A204.1 (cell line): ENCODE measurements around the gene JMJD6.
"Not testable (repeated sequence)": the region's sequence is repeated elsewhere in the genome, so short reads cannot be mapped to it uniquely, and the experiment has no call there.

Experiments used
- FAIRE-seq: peaks from 2 replicates; lab custom pipeline; 2012; peaks lifted over from hg19 to GRCh38; lab: Jason Lieb, UNC

JMJD6 gene

DNA sequence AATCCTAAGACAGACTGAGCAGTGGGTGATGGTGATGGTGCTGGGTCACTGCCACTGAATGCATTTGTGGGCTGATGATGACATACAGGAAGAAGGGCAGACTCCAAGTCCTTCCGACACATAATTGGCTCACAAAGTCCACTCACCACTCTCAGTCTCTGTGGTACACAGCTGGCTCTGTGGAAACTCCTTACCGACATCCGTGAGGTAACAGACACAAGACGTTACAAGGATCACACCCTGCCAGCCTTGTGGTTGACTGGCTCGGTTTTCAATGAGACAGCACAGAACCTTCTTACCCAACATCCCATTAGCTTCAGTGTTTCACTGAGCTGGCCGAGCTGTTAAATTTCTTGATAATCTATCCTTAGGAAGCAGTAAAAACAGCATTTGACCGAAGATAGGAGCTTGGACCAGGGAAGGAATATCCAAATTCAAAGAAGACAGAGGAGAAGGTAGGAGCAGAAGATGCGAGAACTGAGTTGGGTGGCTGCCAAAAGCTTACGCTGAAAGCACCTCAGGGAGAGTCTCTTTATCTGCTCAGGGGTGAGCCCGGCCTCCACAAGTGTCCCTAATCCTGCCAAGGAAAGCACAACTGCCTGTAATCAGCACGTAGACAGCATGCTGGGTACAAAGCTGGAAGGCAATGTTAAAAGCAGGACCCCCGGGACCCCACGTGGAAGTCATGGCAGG, 10.1 kb downstream of the JMJD6 start:
- FAIRE-seq = no peak

DNA sequence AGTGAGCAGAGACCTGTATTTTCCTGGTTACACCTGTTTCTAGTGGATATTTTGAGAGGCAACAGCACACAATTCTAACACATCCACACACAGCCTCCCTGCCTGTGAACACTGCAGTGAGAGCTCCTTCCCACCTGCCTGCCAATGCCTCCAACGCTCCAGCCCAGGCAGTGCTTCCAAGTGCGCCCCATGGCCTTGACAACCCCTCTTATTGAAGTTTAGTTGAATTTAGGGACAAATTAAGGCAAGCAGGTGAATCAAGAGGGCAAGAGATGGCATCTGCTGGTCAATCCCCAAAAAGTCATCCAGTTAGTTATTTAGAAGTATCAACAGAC, 10.9 kb downstream of the JMJD6 start:
- FAIRE-seq = no peak

DNA sequence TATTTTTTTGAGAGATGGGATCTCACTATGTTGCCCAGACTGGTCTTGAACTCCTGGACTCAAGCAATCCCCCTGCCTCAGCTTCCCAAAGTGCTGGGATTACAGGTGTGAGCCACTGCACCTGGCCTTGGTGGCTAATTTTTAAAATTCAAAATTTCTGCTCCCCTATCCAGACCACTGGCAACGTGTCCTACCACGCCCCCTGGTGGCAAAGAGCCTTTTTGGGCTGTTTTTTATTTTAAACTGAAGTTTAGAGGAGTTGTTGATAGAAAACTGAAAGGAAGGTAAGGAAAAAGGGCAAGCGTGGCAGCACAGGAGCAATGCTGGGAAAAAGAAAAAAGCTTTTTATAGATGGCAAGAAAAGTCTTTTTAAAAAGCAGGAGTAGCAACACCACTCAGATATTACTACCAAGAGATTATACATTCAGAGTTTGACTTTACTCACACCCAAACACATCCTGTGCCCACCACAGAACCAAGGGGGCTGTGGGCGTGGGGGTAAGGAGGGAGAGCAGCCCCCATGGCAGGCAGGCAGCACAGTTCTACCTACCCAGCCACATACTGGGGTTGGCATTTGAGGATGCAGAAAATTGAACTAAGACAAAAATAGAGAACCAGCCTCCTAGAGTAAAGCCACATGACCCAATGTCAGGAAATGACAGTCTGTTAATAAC, 11.4 kb downstream of the JMJD6 start:
- no peak for FAIRE-seq

DNA sequence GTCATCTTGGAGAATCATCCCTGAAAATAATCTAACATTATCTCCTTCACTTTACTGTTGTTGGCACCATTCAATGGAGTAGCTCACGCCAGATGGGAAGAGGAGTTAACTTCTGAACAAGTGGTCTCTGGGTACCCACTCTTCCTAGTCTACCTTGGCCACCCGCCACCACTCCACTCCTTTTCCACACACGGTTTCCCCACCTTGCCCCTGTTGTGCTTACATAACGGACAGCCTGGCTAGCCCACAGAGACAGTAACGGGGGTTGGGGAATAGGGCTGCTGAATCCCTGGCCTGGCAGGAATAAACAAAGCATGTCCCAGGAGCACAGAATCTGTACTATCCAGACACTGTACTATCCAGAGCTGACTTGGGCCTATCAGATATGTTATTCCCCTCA, 12.1 kb downstream of the JMJD6 start:
- FAIRE-seq = no peak

DNA sequence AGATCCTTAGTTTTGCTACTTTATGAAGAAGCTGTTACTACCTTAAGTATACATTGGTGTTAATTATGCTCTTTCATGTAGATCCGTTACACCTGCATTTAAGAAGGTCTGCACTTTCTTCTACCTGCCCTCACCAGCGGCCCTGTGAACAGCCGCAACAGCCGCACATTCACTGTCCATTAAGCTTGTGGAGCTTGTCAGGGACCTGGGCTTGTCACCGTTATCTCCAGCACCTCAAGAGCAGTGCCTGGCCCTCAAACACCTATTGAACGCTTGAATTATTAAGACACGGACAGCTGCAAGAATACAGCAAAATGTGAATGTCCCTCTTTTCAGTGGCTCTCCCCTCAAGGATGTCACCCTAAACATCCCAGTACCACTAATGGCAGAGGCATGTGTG, 12.6 kb downstream of the JMJD6 start:
- no peak for FAIRE-seq

DNA sequence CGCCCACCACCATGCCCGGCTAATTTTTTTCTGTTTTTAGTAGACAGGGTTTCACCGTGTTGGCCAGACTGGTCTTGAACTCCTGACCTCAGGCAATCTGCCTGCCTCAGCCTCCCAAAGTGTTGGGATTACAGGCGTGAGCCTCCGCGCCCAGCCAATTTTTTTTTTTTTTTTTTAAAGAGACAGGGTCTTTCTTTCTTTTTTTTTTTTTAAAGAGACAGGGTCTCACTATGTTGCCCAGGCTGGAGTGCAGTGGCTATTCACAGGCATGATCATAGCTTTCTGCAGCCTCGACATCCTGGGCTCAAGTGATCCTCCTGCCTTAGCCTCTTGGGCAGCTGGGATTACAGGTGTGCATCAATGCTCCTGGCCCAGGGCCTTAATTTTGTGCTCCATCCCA, 14.1 kb downstream of the JMJD6 start:
- FAIRE-seq = not testable (repeated sequence)

DNA sequence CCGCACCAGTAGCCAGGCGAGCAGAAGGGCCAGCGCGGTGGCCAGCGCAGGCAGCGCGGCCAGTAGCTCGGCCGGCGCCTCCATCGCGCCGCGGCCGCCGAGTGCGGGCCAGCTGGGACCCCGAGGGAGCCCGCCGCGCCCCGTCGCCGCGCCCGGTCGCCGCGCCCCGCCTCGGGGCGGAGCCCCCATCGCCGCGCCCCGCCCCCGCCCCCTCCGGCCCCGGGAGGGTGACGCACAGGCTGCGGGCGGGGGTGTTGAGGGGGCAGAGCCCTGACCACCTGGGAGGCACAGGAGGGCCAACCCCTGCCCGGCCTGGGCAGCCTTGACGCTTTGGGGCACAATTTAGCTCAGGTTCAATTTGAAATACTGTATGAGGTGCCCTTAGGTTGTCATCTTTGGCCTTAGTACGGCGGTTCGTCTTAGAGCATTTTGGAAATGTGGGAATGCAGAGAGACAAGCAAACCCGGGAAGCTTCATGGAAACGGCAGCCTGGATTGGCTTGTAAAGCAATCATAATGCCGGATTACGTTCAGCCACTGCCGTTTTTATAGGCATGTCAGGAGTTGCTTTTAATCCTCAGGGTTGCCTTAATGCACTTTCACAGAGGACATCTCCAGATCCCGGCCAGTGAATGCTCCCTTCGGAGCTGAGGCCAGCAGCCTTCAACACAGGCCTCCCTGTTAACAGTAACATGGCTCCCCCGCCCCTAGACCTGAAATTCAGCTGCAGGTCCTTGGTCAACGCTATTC, 15.4 kb downstream of the JMJD6 start, which contains the start of gene MXRA7:
TSS of gene MXRA7 (minus strand) at position 103 of the 749 bp plus-strand sequence. CDS start at position 84, 19 bp downstream.
- no peak for FAIRE-seq

DNA sequence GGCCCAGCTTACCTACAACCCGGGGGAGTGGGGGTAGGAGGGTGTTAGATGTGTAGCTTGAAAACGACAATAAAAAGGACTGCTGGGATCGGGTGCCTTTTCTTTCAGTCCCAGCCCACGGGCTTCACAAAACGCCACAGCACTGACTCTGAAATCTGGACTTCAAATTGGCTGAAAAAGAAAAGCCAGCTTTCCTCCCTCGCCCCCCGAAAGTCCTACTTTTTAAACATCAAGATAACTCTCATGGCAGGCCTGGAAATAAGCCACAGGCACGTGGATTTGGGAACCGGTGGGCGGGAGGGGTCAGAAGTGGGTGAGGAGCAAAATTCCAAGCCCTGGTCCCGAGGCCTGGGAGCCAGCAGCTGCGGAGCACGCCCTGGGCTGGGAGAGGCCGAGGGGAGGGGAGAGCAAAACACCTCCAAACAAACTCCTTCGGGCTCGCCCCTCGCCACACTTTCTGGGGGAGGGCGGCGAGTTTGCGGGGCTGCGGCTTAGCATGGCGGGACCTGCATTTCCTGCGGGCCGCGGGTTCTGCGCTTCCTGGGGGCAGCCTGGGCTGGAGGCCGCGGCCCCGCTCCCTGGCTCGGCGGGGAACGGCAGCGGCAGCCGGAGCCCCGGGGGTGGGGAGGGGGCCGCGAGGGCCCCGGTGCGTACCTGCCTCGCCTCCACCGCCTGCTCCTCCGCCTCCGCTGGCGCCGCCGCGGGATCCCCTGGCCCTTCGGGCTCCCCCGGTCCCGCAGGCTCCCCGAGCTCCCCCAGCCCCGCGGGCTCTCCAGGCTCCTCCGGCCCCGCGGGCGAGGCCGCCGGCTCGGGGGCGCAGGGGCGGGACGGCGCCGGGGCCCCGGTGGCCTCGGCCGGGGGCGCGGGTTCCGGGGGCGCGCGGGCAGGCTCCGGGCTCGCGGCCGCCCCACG, 16.2 kb downstream of the JMJD6 start:
- not testable (repeated sequence) for FAIRE-seq

DNA sequence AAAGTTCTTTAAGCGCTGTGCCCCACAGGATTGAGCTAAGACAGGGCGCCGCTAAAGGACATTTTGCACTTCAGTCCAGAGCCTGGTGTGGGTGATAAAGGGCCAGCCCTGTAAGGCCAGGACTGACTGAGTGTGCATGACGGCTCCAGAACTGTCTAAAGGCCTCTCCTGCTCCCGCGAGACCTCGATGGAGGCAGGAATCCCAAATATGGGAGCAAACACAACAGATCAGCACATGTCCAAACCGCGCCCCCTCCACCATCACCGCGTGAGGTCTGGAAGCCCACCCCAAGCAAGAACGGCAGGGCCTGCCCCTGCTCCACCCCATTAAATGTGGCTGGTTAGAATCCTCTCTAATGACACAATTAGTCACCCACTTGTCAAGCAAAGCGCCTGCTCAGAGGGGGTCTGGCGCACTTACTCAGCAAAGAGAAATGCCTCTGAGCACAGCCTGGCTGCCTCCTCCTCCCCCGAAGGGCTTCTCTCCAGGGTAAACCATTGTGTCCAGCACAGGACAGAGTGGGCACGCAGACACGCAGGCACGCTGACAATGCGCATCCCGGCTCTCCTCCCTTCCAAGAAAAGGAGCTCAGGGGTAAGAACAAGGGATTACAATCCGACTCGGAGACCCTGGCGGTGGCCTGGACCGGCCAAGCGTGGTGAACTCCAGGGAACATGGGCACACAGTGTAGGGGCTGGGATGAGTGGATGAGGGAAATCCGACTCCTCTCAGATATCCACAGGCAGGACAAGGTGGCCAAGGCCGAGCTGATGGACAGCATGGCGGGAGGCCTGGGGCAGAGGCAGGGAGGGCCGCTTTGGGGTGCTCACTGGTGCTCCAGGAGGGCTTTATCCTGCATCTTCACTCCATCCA, 17.1 kb downstream of the JMJD6 start:
- no peak for FAIRE-seq

DNA sequence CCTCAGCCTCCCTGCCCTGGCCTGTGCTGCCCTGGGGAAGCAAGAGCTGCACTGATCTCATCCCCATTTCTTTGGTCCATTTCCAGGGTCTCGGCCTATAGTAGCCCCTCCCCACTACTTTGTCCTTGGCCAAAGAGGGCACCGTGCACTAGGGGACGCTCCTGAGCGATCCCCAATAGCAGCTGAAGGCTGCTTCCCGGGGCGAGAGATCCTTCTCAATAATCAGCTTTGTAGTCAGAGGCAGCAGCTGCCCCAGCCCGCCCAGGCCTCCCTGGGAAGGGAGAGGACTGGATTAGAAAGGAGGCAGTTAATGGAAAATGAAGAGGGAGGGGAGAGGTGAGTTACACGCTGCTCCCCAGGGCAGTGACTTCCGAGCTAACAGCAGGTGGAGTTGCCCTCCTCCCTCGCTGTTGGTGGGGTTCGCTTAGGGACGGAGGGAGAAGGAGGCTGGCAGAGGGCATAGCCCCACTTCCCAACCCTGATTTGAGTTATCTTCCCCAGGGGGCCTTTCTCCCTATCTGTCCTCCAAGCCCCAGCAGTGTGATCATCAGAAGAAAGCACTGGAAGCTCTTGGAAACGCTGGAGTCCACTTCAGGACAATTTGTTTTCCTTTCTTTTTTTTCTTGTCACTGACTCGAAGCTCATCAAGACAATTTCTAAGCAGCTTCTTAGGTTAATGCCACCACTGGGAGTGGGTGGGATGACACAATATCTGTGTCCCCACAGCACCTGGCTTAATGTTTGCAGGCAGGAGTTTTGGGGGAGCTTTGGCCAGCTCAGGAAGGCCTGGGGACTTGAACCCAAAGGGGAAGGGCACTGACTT, 18.2 kb downstream of the JMJD6 start:
- FAIRE-seq = no peak

DNA sequence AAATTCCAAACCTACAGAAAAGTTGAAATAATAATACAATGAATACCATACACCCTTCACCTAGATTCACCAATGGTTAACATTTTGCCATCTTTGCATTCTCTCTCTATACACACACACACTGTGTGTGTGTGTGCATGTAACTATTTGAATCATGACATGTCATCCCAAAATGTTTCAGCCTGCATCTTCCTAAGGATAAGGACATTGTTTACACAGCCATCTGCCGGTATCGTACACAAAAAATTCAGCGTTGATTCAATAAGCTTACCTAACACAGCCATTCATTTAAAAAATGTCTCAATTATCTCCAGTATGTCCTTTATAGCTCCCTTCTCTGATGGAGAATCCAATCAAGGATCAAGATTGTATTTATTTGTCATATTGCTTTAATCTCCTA, 19.6 kb downstream of the JMJD6 start:
- no peak for FAIRE-seq

DNA sequence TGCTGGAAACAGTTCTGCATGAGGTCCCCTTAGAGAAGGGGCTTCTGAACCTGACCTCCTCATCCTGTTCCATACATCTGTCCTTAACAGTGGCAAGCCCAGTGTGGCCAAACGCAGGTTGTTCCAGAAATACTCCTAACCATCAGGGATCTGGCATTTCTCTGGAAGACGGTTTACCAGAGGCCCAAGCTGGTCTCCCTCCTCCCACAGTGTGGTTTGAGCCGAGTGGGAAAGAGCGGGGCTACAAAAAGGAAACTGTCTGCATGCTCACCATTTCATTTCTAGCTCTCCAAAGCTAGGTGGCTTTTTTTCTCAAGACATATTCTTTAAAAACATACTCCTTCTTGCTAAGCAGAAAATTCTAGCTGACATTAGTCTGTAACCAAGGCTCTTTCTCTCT, 21.6 kb downstream of the JMJD6 start:
- FAIRE-seq = no peak

DNA sequence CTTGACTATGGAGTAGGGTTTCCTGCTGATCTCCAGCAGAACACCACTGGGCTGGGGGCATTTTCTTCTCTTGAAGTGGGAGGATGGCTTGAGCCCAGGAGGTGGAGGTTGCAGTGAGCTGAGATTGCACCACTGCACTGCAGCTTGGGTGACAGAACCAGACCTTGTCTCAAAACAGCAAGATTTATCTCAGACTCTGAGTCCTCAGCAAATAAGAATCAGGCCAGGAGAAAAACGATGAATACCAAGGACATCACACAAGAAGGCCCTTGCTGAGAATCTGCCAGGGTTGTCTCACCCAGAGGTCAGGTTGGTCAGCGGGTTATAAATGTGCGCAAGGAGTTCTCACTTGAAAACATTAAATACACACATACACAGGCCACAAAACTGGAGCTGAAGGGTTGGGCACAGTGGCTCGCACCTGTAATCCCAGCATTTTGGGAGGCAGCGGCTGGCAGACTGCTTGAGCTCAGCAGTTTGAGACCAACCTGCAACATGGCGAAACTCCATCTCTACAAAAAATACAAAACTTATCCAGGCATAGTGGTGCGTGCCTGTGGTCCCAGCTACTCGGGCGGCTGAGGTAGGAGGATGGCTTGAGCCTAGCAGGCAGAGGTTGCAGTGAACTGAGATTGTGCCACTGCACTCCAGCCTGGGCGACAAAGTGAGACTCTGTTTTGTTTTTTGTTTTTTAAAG, 23.3 kb downstream of the JMJD6 start:
- no peak for FAIRE-seq

DNA sequence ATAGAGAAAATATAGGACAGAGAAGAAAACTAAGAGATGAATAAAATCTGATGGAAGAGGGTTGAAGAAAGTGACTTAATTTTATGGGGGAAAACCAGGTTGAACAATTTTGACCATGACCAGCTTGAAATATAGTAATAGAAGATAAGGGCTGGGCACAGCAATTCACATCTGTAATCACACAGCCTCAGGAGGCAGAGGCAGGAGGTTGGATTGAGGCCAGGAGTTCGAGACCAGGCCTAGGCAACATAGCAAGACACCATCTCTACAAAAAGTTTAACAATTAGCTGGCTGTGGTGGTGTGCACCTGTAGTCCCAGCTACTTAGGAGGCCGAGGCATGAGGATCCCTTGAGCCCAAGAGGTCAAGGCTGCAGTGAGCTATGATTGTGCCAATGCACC, 24.3 kb downstream of the JMJD6 start:
- no peak for FAIRE-seq

DNA sequence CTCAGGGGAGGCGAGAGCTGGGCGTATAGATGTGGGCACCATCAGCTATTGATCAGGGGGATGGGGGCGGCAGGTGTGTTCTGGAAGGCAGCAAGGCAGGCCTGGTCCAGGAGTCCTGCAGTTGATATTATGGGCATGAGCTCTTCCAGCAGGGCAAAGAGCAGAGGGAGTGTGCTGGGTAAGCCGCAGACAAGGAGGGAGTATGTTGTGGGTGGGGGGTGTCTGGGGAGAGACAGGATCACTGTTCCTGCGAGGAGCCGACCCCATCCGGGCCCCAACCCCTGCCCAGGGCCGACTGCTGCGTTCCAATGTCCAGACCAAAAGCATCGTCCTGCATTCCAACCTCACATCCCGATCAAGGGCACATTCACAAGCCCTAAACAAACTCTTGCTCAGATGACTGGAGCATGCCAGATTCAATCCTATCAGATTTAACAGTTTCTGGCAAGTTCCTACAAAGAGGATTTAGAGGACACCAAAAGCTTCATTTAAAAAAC, 24.9 kb downstream of the JMJD6 start:
- no peak for FAIRE-seq

DNA sequence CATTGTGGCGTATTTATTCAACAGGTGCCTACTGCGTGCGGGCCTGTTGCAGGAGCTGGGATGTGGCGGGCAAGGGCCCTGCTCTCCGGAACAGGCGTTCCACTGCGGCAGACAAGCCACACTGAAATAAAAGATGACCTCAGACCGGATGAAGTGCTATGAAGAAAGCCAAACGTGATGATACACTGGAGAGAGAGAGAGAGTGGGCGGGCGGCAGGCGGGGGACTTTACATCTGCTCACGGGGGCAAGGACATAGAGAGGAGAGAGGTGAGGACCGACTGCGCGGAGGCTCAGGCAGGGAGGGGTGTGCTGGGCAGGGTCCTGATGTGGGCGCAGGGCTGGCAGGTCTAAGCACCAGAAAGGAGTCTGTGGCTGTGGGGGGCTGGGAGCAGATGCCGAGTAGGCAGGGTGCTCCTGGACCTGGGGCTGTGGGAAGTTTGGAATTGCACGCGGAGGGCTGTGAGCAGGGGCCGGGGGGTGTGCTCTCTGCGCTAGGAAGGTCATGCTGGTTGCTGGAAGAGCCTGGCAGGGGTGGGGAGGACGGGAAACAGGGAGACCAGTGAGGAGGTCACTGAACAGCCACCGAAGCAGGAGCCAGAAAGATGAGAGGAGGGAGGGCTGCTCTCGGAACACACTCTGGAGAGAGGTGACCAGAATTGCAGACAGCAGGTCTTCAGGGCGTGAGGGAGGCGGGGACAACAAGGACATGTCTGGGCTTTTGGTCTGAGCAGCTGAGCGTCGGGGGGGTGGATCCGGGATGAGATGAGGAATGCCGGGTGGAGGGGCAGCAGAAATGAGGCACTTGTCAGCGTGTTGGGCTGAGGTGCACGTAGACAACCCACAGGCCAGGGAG, 25.6 kb downstream of the JMJD6 start:
- FAIRE-seq = no peak

DNA sequence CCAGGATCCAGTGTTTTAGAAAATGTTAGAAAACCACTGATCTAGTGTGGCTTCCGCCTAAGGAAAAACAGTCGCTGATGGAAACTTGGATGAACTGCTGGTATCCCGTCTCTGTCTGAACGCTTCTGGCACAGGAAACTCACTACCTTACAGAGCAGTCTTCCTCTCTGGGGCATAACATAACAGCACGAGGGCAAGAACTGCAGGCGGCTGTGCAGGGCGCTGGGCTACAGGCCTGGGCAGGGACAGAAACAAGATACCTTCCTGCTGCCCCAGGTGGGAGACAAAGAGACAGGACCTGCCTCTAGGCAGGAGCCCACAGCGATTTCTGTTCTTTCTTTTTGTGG, 26.2 kb downstream of the JMJD6 start:
- no peak for FAIRE-seq

DNA sequence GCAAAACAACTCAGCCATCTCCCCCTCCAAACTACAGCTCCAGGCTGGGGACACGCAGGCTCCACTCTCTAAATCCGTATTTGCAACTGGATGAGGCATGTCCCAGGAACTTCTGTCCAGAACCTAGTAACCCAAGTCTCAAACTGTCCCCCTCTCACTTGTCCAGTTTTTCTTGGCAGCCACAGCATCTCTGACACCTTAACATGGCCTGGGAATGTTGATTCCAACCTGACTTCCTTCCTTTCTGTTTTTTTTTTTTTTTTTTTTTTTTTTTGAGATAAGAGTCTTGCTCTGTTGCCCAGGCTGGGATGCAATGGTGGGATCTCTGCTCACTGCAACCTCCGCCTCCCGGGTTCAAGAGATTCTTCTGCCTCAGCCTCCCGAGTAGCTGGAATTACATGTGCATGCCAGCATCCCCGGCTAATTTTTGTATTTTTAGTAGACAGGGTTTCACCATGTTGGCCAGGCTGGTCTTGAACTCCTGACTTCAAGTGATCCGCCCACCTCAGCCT, 27.9 kb downstream of the JMJD6 start:
- FAIRE-seq = not testable (repeated sequence)
